Measurements from ENCODE around the gene TRIP6. TPM values are rescaled to one million over a fixed set of nuclear protein-coding genes. Genes with fewer than 3 reads are reported as not detected.

Gene TRIP6
- total and polyA plus RNA-seq, 8 donors, result 24.1 to 57.6 (median 34.5) TPM

DNA sequence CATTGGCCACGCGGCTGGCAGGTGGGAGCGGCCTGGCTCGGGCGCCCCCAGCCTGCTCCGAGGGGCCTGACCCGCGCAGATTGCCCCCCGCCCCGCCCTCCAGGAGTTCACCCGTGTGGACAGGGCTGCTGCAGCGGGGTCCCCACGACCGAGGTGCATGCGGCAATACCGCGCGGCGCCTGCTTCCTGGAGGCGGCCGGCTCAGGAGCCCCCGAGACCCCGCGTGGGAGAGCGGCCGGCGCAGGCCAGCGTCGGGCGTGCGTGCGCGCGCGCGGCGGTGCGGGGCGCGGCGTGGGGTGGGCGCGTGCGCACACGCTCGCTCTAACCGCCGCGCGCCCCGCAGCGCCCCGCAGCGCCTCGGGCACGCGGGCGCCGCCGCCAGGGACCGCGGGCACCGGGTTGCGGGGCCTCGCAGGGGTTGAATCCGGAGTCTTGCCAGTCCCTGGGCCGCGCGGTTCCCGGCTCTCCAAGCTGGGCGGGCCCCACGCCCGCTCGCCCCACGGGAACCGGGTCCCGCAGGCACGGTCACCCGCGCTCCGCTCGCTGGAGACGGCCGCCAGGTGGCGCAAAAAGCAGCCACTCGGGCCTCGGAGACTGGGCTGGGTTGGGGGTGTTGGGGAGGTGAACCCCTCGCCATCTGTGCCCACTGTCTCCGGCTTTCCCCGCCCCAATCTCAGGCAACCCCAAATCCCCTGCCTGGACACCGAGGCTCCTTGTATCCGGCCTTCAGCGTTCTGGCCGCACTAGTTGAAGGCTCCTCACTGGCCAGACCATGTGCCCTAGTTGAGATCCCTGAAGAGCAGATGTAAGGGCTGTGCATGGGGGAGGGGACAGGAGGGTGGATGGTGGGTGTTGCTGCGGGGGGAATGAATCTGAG is 29.8 kb downstream of the TRIP6 start:
- peak; percentile 29 to 56 (median 49) for ATAC-seq

DNA sequence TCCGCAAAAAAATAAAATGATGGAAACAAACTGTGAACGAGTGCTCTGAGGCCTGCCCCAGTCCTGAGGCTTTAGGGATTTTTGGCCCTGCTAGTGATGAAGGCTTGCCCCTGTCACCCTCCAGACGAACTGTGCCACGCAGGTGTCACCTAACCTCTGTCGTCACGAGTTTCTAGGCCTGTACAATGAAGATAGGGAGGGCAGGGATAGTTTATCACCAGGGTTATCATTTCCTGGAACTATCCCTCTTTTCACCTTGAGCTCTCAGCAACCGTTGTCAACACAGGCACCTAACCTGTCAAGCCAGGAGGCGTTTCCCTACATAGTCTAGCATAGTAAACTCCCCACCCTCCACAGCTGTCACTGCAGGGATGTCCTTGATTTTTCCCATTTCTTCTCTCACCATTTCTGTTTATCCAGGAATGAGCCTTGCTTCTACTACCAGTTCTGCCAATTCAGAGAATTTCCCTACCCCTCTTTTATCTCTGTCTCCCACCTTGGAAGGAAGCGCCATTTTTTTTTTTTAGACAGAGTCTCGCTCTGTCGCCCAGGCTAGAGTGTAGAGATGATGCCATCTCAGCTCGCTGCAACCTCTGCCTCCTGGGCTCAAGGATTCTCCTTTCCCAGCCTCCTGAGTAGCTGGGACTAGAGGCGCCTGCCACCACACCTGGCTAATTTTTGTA is 30.7 kb downstream of the TRIP6 start:
- H3K27ac ChIP-seq, result peak overlapping the region in 2 of 4 donors; percentile 33 to 72

More for the DNA sequence above, 29.8 kb downstream of the TRIP6 start:
- Histone ChIP-seq H3K9me3 (no peaks in the 10 kb centered on the region), H3K27me3 (no peaks in the 10 kb centered on the region), H3K36me3 (no peaks in the 10 kb centered on the region), H3K4me3 (peak overlapping the region in 2 of 4 donors; percentile 60 to 67), H3K27ac (peak overlapping the region in 2 of 4 donors; percentile 33 to 72), H3K4me1 (peaks cover 0 to 16% (median 5%) of the 10 kb centered on the region in 3 donors)
- FAIRE-seq (no peak), DNase-seq (peak; percentile 12 to 86 (median 74))
- WGBS, 2 donors, result 1 to 3% methylated on average over 33 to 95 of the region's 95 CpGs
- TF ChIP-seq, protein P1, sequence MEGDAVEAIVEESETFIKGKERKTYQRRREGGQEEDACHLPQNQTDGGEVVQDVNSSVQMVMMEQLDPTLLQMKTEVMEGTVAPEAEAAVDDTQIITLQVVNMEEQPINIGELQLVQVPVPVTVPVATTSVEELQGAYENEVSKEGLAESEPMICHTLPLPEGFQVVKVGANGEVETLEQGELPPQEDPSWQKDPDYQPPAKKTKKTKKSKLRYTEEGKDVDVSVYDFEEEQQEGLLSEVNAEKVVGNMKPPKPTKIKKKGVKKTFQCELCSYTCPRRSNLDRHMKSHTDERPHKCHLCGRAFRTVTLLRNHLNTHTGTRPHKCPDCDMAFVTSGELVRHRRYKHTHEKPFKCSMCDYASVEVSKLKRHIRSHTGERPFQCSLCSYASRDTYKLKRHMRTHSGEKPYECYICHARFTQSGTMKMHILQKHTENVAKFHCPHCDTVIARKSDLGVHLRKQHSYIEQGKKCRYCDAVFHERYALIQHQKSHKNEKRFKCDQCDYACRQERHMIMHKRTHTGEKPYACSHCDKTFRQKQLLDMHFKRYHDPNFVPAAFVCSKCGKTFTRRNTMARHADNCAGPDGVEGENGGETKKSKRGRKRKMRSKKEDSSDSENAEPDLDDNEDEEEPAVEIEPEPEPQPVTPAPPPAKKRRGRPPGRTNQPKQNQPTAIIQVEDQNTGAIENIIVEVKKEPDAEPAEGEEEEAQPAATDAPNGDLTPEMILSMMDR (IDR thresholded peaks at IDR 0.05), result peak; percentile 47 to 77 (median 67)
- intact Hi-C loops (cut with DNase I), result loop anchor here in 2 of 3 donors (2.0 to 10.0 kb wide), 2 partner anchors 164 to 168 kb away; no protein-coding TSS in a partner anchor

DNA sequence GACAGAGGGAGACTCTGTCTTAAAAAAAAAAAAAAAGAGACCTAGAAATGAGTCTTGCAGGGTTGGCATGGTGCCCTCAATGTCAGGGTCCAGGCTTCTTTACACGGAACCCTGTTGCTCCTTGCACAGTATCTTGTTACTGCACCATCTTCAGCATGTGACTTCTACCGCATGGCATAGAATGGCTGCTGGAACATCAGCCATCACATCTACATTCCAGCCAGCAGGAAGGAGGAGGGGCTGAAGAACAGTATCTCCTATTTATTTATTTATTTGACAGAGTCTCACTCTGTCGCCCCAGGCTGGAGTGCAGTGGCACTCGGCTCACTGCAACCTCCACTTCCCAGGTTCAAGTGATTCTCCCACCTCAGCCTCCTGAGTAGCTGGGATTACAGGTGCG is 32.2 kb downstream of the TRIP6 start:
- FAIRE-seq, result no peak
- H3K36me3 ChIP-seq, result no peaks in the 10 kb centered on the region
- intact Hi-C loops (cut with DNase I), result loop anchor here in 1 of 3 donors (10.0 kb wide), 1 partner anchor 165 kb away; no protein-coding TSS in a partner anchor
- no peak for DNase-seq
- H3K27ac ChIP-seq, result no peak overlapping the region
- 94 to 95% methylated on average over 5 of the region's 5 CpGs for WGBS, 2 donors
- no peak overlapping the region for H3K4me3 ChIP-seq
- H3K9me3 ChIP-seq, result no peaks in the 10 kb centered on the region
- TF ChIP-seq, protein P1 (IDR thresholded peaks at IDR 0.05), result no peak
- ATAC-seq, result no peak
- no peaks in the 10 kb centered on the region for H3K27me3 ChIP-seq
- peaks cover 0 to 16% (median 5%) of the 10 kb centered on the region in 3 donors for H3K4me1 ChIP-seq

More for the DNA sequence above, 30.7 kb downstream of the TRIP6 start:
- no peaks in the 10 kb centered on the region for H3K27me3 ChIP-seq
- 43 to 47% methylated on average over 13 of the region's 13 CpGs for WGBS, 2 donors
- intact Hi-C loops (cut with DNase I), result loop anchor here in 2 of 3 donors (2.0 to 10.0 kb wide), 2 partner anchors 163 to 167 kb away; no protein-coding TSS in a partner anchor
- DNase-seq, result peak in 2 of 6 donors; percentile 17 to 44
- no peak overlapping the region for H3K4me3 ChIP-seq
- no peaks in the 10 kb centered on the region for H3K9me3 ChIP-seq
- no peaks in the 10 kb centered on the region for H3K36me3 ChIP-seq
- peaks cover 0 to 16% (median 5%) of the 10 kb centered on the region in 3 donors for H3K4me1 ChIP-seq
- TF ChIP-seq, protein P1 (IDR thresholded peaks at IDR 0.05), result no peak
- FAIRE-seq, result no peak
- peak; percentile 11 to 30 (median 25) for ATAC-seq

DNA sequence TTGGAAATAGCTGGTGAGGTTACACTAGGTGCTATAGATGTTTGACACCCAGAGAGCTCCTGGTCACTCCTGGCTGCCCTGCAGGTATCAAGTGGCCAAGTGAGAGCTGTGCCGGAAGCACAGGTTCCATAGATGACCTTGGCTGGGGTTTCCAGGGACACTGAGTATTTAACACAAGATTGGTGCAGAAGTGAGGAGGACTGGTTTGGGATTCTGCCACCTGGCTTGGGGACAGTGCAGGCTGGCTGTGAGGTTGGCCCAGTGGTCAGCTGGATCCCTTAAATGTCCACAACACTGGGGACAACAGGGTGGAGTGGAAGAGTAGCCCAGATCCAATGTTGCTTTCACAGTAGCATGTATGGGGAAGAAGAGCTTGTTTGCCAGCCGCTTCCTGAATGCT is 33.8 kb downstream of the TRIP6 start:
- Histone ChIP-seq H3K27ac (no peak overlapping the region), H3K27me3 (no peaks in the 10 kb centered on the region), H3K36me3 (no peaks in the 10 kb centered on the region), H3K9me3 (no peaks in the 10 kb centered on the region), H3K4me1 (peaks cover 0 to 11% (median 0%) of the 10 kb centered on the region in 3 donors), H3K4me3 (no peak overlapping the region)
- 55 to 61% methylated on average over 2 of the region's 2 CpGs for WGBS, 2 donors
- no peak for FAIRE-seq
- TF ChIP-seq, protein P1 (IDR thresholded peaks at IDR 0.05), result no peak
- intact Hi-C loops (cut with DNase I), result no loop called here
- peak in 4 of 6 donors; percentile 58 to 67 (median 58) for DNase-seq
- ATAC-seq, result peak; percentile 31 to 66 (median 35)
